Posterior cingulate gyrus (tissue), 11 donors: ENCODE measurements around the gene NPIPB6.
"Not testable (repeated sequence)": the region's sequence is repeated elsewhere in the genome, so short reads cannot be mapped to it uniquely, and the experiment has no call there.

ENCODE experiments used
- DNase-seq, 10 donors: peaks; one replicate each; pipeline versions ENCODE4 v3.0.0 to v3.0.0-alpha.2; 2020 to 2021; ENCODE audit warnings: mixed read lengths in 3 of 10
- intact Hi-C: fragments of 100-400 bp; cut with DNase I; formaldehyde crosslinking; loops from one replicate; pipeline ENCODE4 v1.15.1; 2023

The NPIPB6 gene

GRCh38 chr16:28363408-28363807 is at the start of gene NPIPB6:
Gene NPIPB6 (minus strand): TSS chr16:28363508. CDS start chr16:28362822, 686 bp downstream.
- intact Hi-C loops, DNase-seq: not testable (repeated sequence)

GRCh38 chr16:28403220-28404072 is 40.1 kb upstream of the NPIPB6 start, which contains the start of gene EIF3CL:
Gene EIF3CL (minus strand): TSS chr16:28403841. CDS start chr16:28403618, 223 bp downstream.
- DNase-seq, intact Hi-C loops: not testable (repeated sequence)

GRCh38 chr16:28392054-28392453 is 28.7 kb upstream of the NPIPB6 start:
- intact Hi-C loops, DNase-seq: not testable (repeated sequence)

- intact Hi-C loops, DNase-seq: not testable (repeated sequence)
Measured at GRCh38 chr16:28382177-28382867, 19.0 kb upstream of the NPIPB6 start.

- intact Hi-C loops = not testable (repeated sequence)
- peak in 3 of 10 donors; percentile 29 to 40 (median 32) for DNase-seq
Measured at GRCh38 chr16:28377822-28378221, 14.5 kb upstream of the NPIPB6 start.

- DNase-seq = peak in 3 of 10 donors; percentile 9 to 49 (median 18)
- intact Hi-C loops = not testable (repeated sequence)
Measured at GRCh38 chr16:28377108-28377625, 13.9 kb upstream of the NPIPB6 start.

- DNase-seq, intact Hi-C loops: not testable (repeated sequence)
Measured at GRCh38 chr16:28375115-28375514, 11.8 kb upstream of the NPIPB6 start.

GRCh38 chr16:28374281-28374680 is 11.0 kb upstream of the NPIPB6 start:
- peak in 1 of 10 donors; percentile 14 for DNase-seq
- intact Hi-C loops = not testable (repeated sequence)

GRCh38 chr16:28367926-28368325 is 4.6 kb upstream of the NPIPB6 start:
- intact Hi-C loops = not testable (repeated sequence)
- peak in 3 of 10 donors; percentile 10 to 51 (median 26) for DNase-seq

- intact Hi-C loops, DNase-seq: not testable (repeated sequence)
Measured at GRCh38 chr16:28364268-28365173, 1.2 kb upstream of the NPIPB6 start.

GRCh38 chr16:28362600-28362999 is 708 bp downstream of the NPIPB6 start:
- intact Hi-C loops = not testable (repeated sequence)
- peak in 2 of 10 donors; percentile 22 to 39 for DNase-seq

- intact Hi-C loops, DNase-seq: not testable (repeated sequence)
Measured at GRCh38 chr16:28338230-28338629, 25.1 kb downstream of the NPIPB6 start.

GRCh38 chr16:28336940-28337710 is 26.2 kb downstream of the NPIPB6 start:
- intact Hi-C loops, DNase-seq: not testable (repeated sequence)

- intact Hi-C loops, DNase-seq: not testable (repeated sequence)
Measured at GRCh38 chr16:28335678-28336077, 27.6 kb downstream of the NPIPB6 start.

GRCh38 chr16:28332632-28333031 is 30.7 kb downstream of the NPIPB6 start:
- intact Hi-C loops, DNase-seq: not testable (repeated sequence)

GRCh38 chr16:28330981-28331380 is 32.3 kb downstream of the NPIPB6 start:
- intact Hi-C loops = not testable (repeated sequence)
- DNase-seq = peak in 2 of 10 donors; percentile 3 to 7

- DNase-seq = peak in 6 of 10 donors; percentile 28 to 91 (median 62)
- intact Hi-C loops = not testable (repeated sequence)
Measured at GRCh38 chr16:28330232-28330631, 33.1 kb downstream of the NPIPB6 start.

GRCh38 chr16:28326881-28327610 is 36.3 kb downstream of the NPIPB6 start:
- peak in 7 of 10 donors; percentile 42 to 92 (median 60) for DNase-seq
- intact Hi-C loops = no loop called here
